H1 (cell line): Measurements from ENCODE around the gene AICDA. TPM values are rescaled to one million over a fixed set of nuclear protein-coding genes. Genes with fewer than 3 reads are reported as not detected.

Experiments used
- CTCF ChIA-PET: fragments of 300-600 bp; sonication (Branson Sonifier 250); formaldehyde crosslinking; loops from one replicate; lab custom pipeline; 2021; ENCODE audit not compliant: partially characterized antibody; lab: Charles Lee
- POLR2A ChIA-PET: fragments of 300-600 bp; sonication (Branson Sonifier 250); formaldehyde crosslinking; loops from one replicate; lab custom pipeline; 2021; ENCODE audit warnings: inconsistent platforms; ENCODE audit not compliant: partially characterized antibody; lab: Charles Lee
- DNase-seq, 2 experiments: peaks; one replicate each; pipeline versions ENCODE4 v3.0.0 to v3.0.0-alpha.2; 2010 to 2022; ENCODE audit warnings: low spot score in 2 of 2, low read depth in 1 of 2, mixed read lengths in 1 of 2
- FAIRE-seq: peaks from 2 replicates; lab custom pipeline; 2011; peaks lifted over from hg19 to GRCh38; lab: Jason Lieb, UNC
- H2AFZ ChIP-seq: 2 replicates; pipeline ENCODE4 v1.8.1; 2012; ENCODE audit warnings: low read length, inconsistent platforms
- H2AK5ac ChIP-seq: 2 replicates; pipeline ENCODE4 v1.6.1; 2013; ENCODE audit warnings: low read depth, low read length
- H2BK120ac ChIP-seq: replicated peaks from 2 replicates; pipeline ENCODE3; 2013; ENCODE audit warnings: low read depth, low read length, inconsistent platforms
- H2BK12ac ChIP-seq: 2 replicates; pipeline ENCODE4 v1.6.1; 2013; ENCODE audit warnings: low read depth, low read length
- H2BK15ac ChIP-seq: 2 replicates; pipeline ENCODE4 v1.6.1; 2013; ENCODE audit warnings: low read length
- H2BK20ac ChIP-seq: 2 replicates; pipeline ENCODE4 v1.6.1; 2013; ENCODE audit warnings: low read length
- H2BK5ac ChIP-seq: 2 replicates; pipeline ENCODE4 v1.6.1; 2013; ENCODE audit warnings: low read depth, low read length
- H3K14ac ChIP-seq: 2 replicates; pipeline ENCODE4 v1.6.1; 2013; ENCODE audit warnings: inconsistent platforms; ENCODE audit not compliant: insufficient read length
- H3K18ac ChIP-seq: 2 replicates; pipeline ENCODE4 v1.6.1; 2013; ENCODE audit warnings: low read length; ENCODE audit errors: extremely low read depth
- H3K23ac ChIP-seq: 2 replicates; pipeline ENCODE4 v1.6.1; 2013; ENCODE audit warnings: inconsistent platforms; ENCODE audit not compliant: insufficient read length
- H3K23me2 ChIP-seq: 2 replicates; pipeline ENCODE4 v1.6.1; 2013; ENCODE audit warnings: low read depth, low read length
- H3K27ac ChIP-seq: 2 replicates; pipeline ENCODE4 v1.6.1; 2011; ENCODE audit warnings: low read depth, low read length, inconsistent platforms
- H3K27me3 ChIP-seq, 4 experiments: replicated peaks in 1 of 4; 1 replicate in 1 of 4; 2 replicates in 3 of 4; pipeline versions ENCODE4 v1.6.1 to v1.8.1; 2011 to 2013; ENCODE audit warnings: low read length in 3 of 4, mild to moderate bottlenecking in 3 of 4, inconsistent platforms in 2 of 4, mixed read lengths in 2 of 4, moderate library complexity in 1 of 4; ENCODE audit not compliant: control insufficient read depth in 3 of 4, insufficient read depth in 3 of 4; ENCODE audit errors: extremely low read depth in 1 of 4
- H3K36me3 ChIP-seq, 4 experiments: 2 replicates each; pipeline versions ENCODE4 v1.6.1 to v1.8.1; 2011 to 2013; ENCODE audit warnings: mild to moderate bottlenecking in 4 of 4, low read length in 3 of 4, moderate library complexity in 2 of 4, control low read depth in 1 of 4, inconsistent platforms in 1 of 4; ENCODE audit not compliant: insufficient read depth in 4 of 4, control insufficient read depth in 2 of 4
- H3K4ac ChIP-seq: replicated peaks from 2 replicates; pipeline ENCODE3; 2013; ENCODE audit warnings: low read length, low read depth, mixed read lengths, inconsistent platforms; ENCODE audit not compliant: insufficient read length
- H3K4me1 ChIP-seq, 4 experiments: replicated peaks in 1 of 4; 1 replicate in 1 of 4; 2 replicates in 3 of 4; pipeline versions ENCODE4 v1.6.1 to v1.8.1; 2011 to 2013; ENCODE audit warnings: low read length in 3 of 4, inconsistent platforms in 2 of 4, mixed read lengths in 1 of 4; ENCODE audit not compliant: insufficient read depth in 4 of 4, control insufficient read depth in 3 of 4
- H3K4me2 ChIP-seq, 2 experiments: 2 replicates each; pipeline versions ENCODE4 v1.6.1 to v1.8.1; 2011 to 2013; ENCODE audit warnings: low read depth in 2 of 2, low read length in 2 of 2, control low read depth in 1 of 2, inconsistent platforms in 1 of 2, mild to moderate bottlenecking in 1 of 2; ENCODE audit not compliant: insufficient read depth in 1 of 2
- H3K4me3 ChIP-seq, 4 experiments: fragments of 200-600, 300-600 bp in 1 of 4; sonication (generic), shearing (Covaris generic), sonication (Bioruptor Twin) in 1 of 4; 2 replicates each; pipeline versions ENCODE4 v1.5.1 to v1.8.1; 2011 to 2016; ENCODE audit warnings: low read length in 4 of 4, low read depth in 3 of 4, control low read depth in 2 of 4, inconsistent platforms in 2 of 4, mild to moderate bottlenecking in 2 of 4, mixed read lengths in 1 of 4, moderate library complexity in 1 of 4; ENCODE audit not compliant: insufficient read depth in 2 of 4; ENCODE audit errors: extremely low read depth in 1 of 4
- H3K56ac ChIP-seq: replicated peaks from 2 replicates; pipeline ENCODE3; 2013; ENCODE audit warnings: low read depth, mild to moderate bottlenecking, mixed read lengths, low read length, inconsistent platforms; ENCODE audit not compliant: insufficient read length
- H3K79me1 ChIP-seq: 2 replicates; pipeline ENCODE4 v1.6.1; 2013; ENCODE audit warnings: low read depth, low read length, control low read depth
- H3K79me2 ChIP-seq, 2 experiments: 2 replicates each; pipeline versions ENCODE4 v1.6.1 to v1.8.1; 2012 to 2013; ENCODE audit warnings: low read length in 2 of 2, mild to moderate bottlenecking in 2 of 2, inconsistent platforms in 1 of 2; ENCODE audit not compliant: insufficient read depth in 2 of 2, control insufficient read depth in 1 of 2
- H3K9ac ChIP-seq, 4 experiments: replicated peaks in 1 of 4; 1 replicate in 1 of 4; 2 replicates in 3 of 4; pipeline versions ENCODE4 v1.6.1 to v1.8.1; 2011 to 2013; ENCODE audit warnings: low read depth in 3 of 4, low read length in 3 of 4, control low read depth in 2 of 4, mild to moderate bottlenecking in 2 of 4, moderate library complexity in 2 of 4, inconsistent platforms in 1 of 4; ENCODE audit errors: extremely low read depth in 1 of 4
- H3K9me3 ChIP-seq, 2 experiments: 2 replicates each; pipeline versions ENCODE4 v1.6.1 to v1.8.1; 2012 to 2013; ENCODE audit warnings: mild to moderate bottlenecking in 2 of 2, moderate library complexity in 2 of 2, control low read depth in 1 of 2, inconsistent platforms in 1 of 2, low read depth in 1 of 2, low read length in 1 of 2, mixed read lengths in 1 of 2; ENCODE audit not compliant: insufficient read depth in 2 of 2
- H4K20me1 ChIP-seq, 2 experiments: replicated peaks in 1 of 2; 2 replicates each; pipeline versions ENCODE3 to v1.8.1; 2011 to 2013; ENCODE audit warnings: inconsistent platforms in 2 of 2, low read length in 2 of 2, mild to moderate bottlenecking in 1 of 2; ENCODE audit not compliant: insufficient read depth in 2 of 2, control insufficient read depth in 1 of 2
- H4K5ac ChIP-seq: 2 replicates; pipeline ENCODE4 v1.6.1; 2013; ENCODE audit warnings: low read length, low read depth, mixed read lengths, inconsistent platforms; ENCODE audit not compliant: insufficient read length
- H4K8ac ChIP-seq: 2 replicates; pipeline ENCODE4 v1.8.0; 2013; ENCODE audit warnings: mild to moderate bottlenecking, moderate library complexity, low read length, inconsistent platforms; ENCODE audit not compliant: insufficient read depth; ENCODE audit errors: extremely low read depth
- H4K91ac ChIP-seq: replicated peaks from 2 replicates; pipeline ENCODE3; 2013; ENCODE audit warnings: low read length, mixed read lengths, inconsistent platforms; ENCODE audit not compliant: insufficient read length
- ASH2L ChIP-seq: fragments of 200-600, 300-600 bp; sonication (generic); IDR thresholded peaks from one replicate; pipeline ENCODE4 v1.7.1; 2017; ENCODE audit warnings: low read length
- CBX8 ChIP-seq: fragments of 300-800, 300-1000 bp; sonication (generic); IDR thresholded peaks from 2 replicates; pipeline ENCODE4 v1.7.1; 2016; ENCODE audit warnings: low read depth, low read length, borderline replicate concordance
- EZH2 ChIP-seq: fragments of 200-600 bp; sonication (generic); IDR thresholded peaks from 2 replicates; pipeline ENCODE4 v1.7.1; 2012; ENCODE audit warnings: low read depth, mild to moderate bottlenecking, moderate library complexity, low read length, inconsistent platforms; ENCODE audit not compliant: severe bottlenecking
- GABPA ChIP-seq: IDR thresholded peaks from 2 replicates; pipeline ENCODE4 v1.6.1; 2011; ENCODE audit warnings: mild to moderate bottlenecking, low read length, moderate library complexity, borderline replicate concordance; ENCODE audit not compliant: insufficient read depth
- HDAC2 ChIP-seq, 2 experiments: fragments of 300-600 bp in 1 of 2; sonication (generic) in 1 of 2; IDR thresholded peaks; 2 replicates each; pipeline ENCODE4 v1.6.1; 2011 to 2012; ENCODE audit warnings: low read depth in 2 of 2, low read length in 2 of 2, mild to moderate bottlenecking in 2 of 2, moderate library complexity in 2 of 2, borderline replicate concordance in 1 of 2, inconsistent platforms in 1 of 2
- KDM4A ChIP-seq: IDR thresholded peaks from one replicate; pipeline ENCODE4 v1.7.1; 2012; ENCODE audit warnings: low read depth, mild to moderate bottlenecking, moderate library complexity, low read length, inconsistent platforms; ENCODE audit not compliant: severe bottlenecking
- MAFK ChIP-seq: IDR thresholded peaks from 2 replicates; pipeline ENCODE4 v1.6.1; 2012; ENCODE audit warnings: low read depth, mild to moderate bottlenecking, improper control_type of control experiment, low read length
- PHF8 ChIP-seq: fragments of 200-600 bp; sonication (generic); conservative IDR thresholded peaks from 2 replicates; pipeline ENCODE4 v1.7.1; 2012; ENCODE audit warnings: low read depth, mild to moderate bottlenecking, inconsistent platforms, low read length, moderate library complexity
- POU5F1 ChIP-seq: IDR thresholded peaks from 2 replicates; pipeline ENCODE4 v1.6.1; 2011; ENCODE audit warnings: low read depth, mild to moderate bottlenecking, low read length, moderate library complexity
- SUZ12 ChIP-seq: fragments of 200-600 bp; sonication (generic); IDR thresholded peaks from 2 replicates; pipeline ENCODE4 v1.6.1; 2012; ENCODE audit warnings: mild to moderate bottlenecking, inconsistent platforms, low read length, moderate library complexity, mixed read lengths
- TEAD4 ChIP-seq: IDR thresholded peaks from 2 replicates; pipeline ENCODE4 v1.6.1; 2012; ENCODE audit warnings: low read depth, low read length, inconsistent platforms, mixed read lengths
- WGBS, 2 experiments: shearing (Covaris generic) in 1 of 2; methylation state at CpG; one replicate each; pipeline versions ENCODE4 v1.1.6 to v1.1.7; 2013 to 2015; ENCODE audit warnings: low lambda C conversion rate in 2 of 2, mixed read lengths in 2 of 2, inconsistent platforms in 1 of 2, low coverage in 1 of 2, missing lambda C conversion rate in 1 of 2; ENCODE audit not compliant: insufficient replicate concordance in 2 of 2, insufficient coverage in 1 of 2, insufficient read length in 1 of 2; ENCODE audit errors: extremely low coverage in 1 of 2, missing lambda C conversion rate in 1 of 2; 5-methylcytosine and 5-hydroxymethylcytosine counted together
- polyA plus RNA-seq, 7 experiments: library from polyadenylated mRNA; depleted of rRNA in 3 of 7; stranded (reverse) in 5 of 7; unstranded in 2 of 7; fragments of >200 nt in 5 of 7; fragments of 200-250 nt in 2 of 7; gene quantifications; 1 replicate in 5 of 7; 2 replicates in 1 of 7; 4 replicates in 1 of 7; pipeline versions ENCODE4 v1.2.1 to v1.2.3, GENCODE V29; 2011 to 2013; ENCODE audit warnings: missing spikeins in 2 of 7, mixed read lengths in 2 of 7
- total RNA-seq: library from RNA; stranded (reverse); fragmentation: NEBNext Ultra II Directional; extraction: Animal tissue kit (Norgen Biotek cat#: 25700); gene quantifications from 2 replicates; pipeline ENCODE4 v1.2.1, GENCODE V29; 2021

The AICDA gene
- total and polyA plus RNA-seq, 2 of the 8 experiments (the other 6 are each of a cell fraction or from before 2014, with no cell fraction given), result not detected

DNA sequence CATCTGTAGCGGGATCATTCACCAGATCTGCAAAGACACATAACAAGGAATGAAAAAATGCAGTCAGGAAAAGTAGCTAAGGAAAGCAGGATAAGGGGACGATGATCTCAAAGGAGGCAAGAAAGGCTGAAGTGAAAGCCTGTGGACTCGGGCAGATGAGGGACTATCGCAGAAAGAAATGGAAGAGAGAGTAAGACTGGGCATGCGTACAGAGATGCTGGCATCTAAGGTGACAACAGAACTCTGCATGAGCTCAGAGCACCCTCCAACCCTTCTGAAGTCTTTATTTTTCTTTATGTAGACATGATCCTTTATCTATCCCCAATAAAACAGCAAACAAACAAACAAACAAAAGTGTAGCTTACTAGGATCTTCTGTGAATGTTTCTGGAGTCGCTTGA lies 42.8 kb upstream of the AICDA start:
- Histone ChIP-seq H2BK5ac (no peak overlapping the region), H3K9me3 (no peaks in the 10 kb centered on the region), H3K9ac (no peak overlapping the region)
- WGBS, 2 experiments, result 91% methylated on average over 6 of the region's 6 CpGs; no CpG with 5 or more reads in 1 of the 2 experiments
- no peak for TF ChIP-seq TEAD4
- TF ChIP-seq HDAC2 (IDR thresholded peaks at IDR 0.05; ENCODE audit: borderline replicate concordance in 1 of 2, low read depth in 2 of 2, low read length in 2 of 2), result no peak
- no peak for TF ChIP-seq SUZ12
- no peak for TF ChIP-seq GABPA
- TF ChIP-seq CBX8, result no peak
- TF ChIP-seq KDM4A, result no peak
- TF ChIP-seq PHF8, result no peak
- no peak for TF ChIP-seq POU5F1
- no peak for TF ChIP-seq ASH2L
- no peak for TF ChIP-seq EZH2
- no peak for TF ChIP-seq MAFK
- TF ChIP-seq, all 59 proteins: peak for 0
- Histone ChIP-seq H4K91ac (no peak overlapping the region), H3K23ac (no peak overlapping the region), H2BK20ac (no peak overlapping the region), H3K4me2 (no peak overlapping the region), H2BK15ac (no peak overlapping the region), H3K4me3 (no peak overlapping the region), H3K14ac (no peak overlapping the region), H3K36me3 (no peaks in the 10 kb centered on the region), H3K4ac (no peak overlapping the region), H3K79me2 (no peaks in the 10 kb centered on the region), H3K18ac (no peak overlapping the region), H2BK12ac (no peak overlapping the region), H3K27ac (no peak overlapping the region), H4K20me1 (no peaks in the 10 kb centered on the region), H3K23me2 (no peaks in the 10 kb centered on the region), H2BK120ac (no peak overlapping the region), H3K79me1 (no peaks in the 10 kb centered on the region), H4K5ac (no peak overlapping the region), H2AK5ac (no peak overlapping the region), H3K56ac (no peak overlapping the region), H3K27me3 (no peaks in the 10 kb centered on the region), H3K4me1 (no peaks in the 10 kb centered on the region), H2AFZ (0 out of 2 replicates have a peak overlapping the region, but pooled peaks have one; percentile 27), H4K8ac (no peak overlapping the region)
- CTCF ChIA-PET, result interaction anchor here (0.7 to 7.0 kb wide), 9 partner anchors 15 to 494 kb away, joined by 3 to 65 read pairs (median 7); partner anchors contain the start of gene A2ML1
- POLR2A ChIA-PET, result interaction anchor here (0.6 to 1.2 kb wide), 3 partner anchors 11 to 131 kb away, joined by 3 read pairs; no protein-coding TSS in a partner anchor
- FAIRE-seq (no peak), DNase-seq (no peak)
